Ectodermal cell (in vitro differentiated cells): Measurements from ENCODE around the gene GPR137.

Experiments
- H3K27ac ChIP-seq: 2 replicates; pipeline ENCODE4 v1.7.0; 2013; ENCODE audit warnings: mild to moderate bottlenecking, low read depth, low read length; ENCODE audit not compliant: insufficient read depth, poor library complexity, severe bottlenecking
- H3K27me3 ChIP-seq: 2 replicates; pipeline ENCODE4 v1.7.0; 2013; ENCODE audit warnings: mild to moderate bottlenecking, low read length; ENCODE audit not compliant: insufficient read depth, control insufficient read depth, poor library complexity, severe bottlenecking
- H3K36me3 ChIP-seq: one replicate; pipeline ENCODE4 v1.7.0; 2013; ENCODE audit warnings: low read length; ENCODE audit not compliant: control insufficient read depth, insufficient read depth
- H3K4me1 ChIP-seq: one replicate; pipeline ENCODE4 v1.7.0; 2013; ENCODE audit warnings: low read length; ENCODE audit not compliant: control insufficient read depth, insufficient read depth
- H3K4me3 ChIP-seq: 2 replicates; pipeline ENCODE4 v1.7.0; 2013; ENCODE audit warnings: low read depth, low read length, control low read depth; ENCODE audit not compliant: insufficient read depth
- H3K9me3 ChIP-seq: 2 replicates; pipeline ENCODE4 v1.7.0; 2013; ENCODE audit warnings: mild to moderate bottlenecking, low read length, moderate library complexity; ENCODE audit not compliant: control insufficient read depth
- WGBS, 2 experiments: methylation state at CpG; one replicate each; pipeline ENCODE4 v1.1.7; 2013; ENCODE audit warnings: missing lambda C conversion rate in 2 of 2; 5-methylcytosine and 5-hydroxymethylcytosine counted together

Gene GPR137

DNA sequence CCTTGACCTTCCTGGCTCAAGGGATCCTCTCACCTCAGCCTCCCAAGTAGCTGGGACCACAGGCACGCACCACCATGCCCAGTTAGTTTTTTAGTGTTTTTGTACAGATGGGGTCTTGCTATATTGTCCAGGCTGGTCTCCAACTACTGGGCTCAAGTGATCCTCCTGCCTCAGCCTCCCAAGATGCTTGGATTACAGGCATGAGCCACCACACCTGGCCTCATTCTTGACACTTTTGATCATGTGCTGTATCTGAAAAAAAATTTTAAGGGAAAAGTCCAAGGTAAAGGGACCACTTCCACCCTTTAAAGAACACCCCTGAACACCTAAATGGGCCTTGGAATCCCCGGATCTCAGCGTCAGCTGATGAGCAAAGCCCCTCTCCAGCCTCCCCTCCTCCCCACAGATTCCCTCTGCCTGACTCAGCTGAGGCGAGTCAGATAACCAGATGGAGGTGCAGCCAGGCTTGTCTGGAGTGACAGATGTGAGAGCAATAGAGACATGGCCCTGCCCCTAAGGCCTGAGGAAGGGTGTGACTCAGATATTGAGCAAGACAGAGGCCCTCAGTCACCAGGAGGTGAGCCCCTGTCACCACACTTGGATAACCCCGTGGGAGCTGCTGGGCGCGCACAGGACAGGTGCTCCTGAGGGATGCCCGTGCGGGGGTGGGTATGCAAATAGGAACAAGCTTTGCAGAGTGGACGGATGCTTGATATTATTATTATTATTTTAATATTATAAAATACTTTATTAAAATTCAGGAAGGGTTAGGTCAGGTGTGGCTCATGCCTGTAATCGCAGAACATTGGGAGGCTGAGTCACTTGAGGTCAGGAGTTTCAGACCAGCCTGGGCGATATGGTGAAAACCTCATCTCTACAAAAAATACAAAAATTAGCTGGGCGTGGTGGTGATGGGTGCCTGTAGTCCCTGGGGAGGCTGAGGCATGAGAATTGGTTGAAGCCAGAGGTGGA, 49.4 kb downstream of the GPR137 start:
- Histone ChIP-seq H3K9me3 (no peaks in the 10 kb centered on the region), H3K36me3 (no peaks in the 10 kb centered on the region), H3K27me3 (no peaks in the 10 kb centered on the region), H3K27ac (no peak overlapping the region), H3K4me3 (no peak overlapping the region), H3K4me1 (no peaks in the 10 kb centered on the region)
- 68 to 75% methylated on average over 10 to 12 of the region's 13 CpGs for WGBS, 2 experiments

DNA sequence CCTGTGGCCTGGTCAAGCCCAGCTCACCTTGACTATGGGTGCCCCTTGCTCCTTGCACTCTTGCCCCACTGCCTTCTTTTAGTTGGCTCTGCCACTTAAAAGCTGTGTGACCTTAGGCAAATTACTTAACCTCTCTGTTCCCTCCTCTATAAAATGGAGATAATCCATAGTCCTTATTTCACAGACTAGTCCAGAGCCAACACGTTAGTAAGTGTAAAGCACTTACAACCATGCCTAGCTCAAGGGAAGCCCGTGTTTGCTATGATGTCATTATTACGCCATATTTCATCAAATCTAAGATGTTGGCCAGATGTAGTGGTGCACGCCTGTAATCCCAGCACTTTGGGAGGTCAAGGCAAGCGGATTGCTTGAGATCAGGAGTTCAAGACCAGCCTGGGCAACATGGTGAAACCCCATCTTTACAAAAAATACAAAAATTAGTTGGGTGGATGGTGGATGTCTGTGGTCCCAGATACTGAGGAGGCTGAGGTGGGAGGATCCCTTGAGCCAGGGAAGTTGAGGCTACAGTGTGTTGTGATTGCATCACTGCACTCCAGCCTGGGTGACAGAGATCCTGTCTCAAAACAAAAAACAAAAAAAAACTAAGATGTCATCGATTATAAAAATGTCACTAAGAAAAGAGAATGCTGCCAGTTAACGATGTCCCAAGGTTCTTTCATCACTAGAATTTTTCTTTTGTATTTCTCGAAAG, 52.0 kb downstream of the GPR137 start:
- WGBS, 2 experiments, result 89 to 90% methylated on average over 7 of the region's 8 CpGs
- no peaks in the 10 kb centered on the region for H3K36me3 ChIP-seq
- peaks cover 8% of the 10 kb centered on the region for H3K27me3 ChIP-seq
- no peaks in the 10 kb centered on the region for H3K9me3 ChIP-seq
- H3K27ac ChIP-seq, result no peak overlapping the region
- no peak overlapping the region for H3K4me3 ChIP-seq
- H3K4me1 ChIP-seq, result peaks cover 10% of the 10 kb centered on the region

- 90 to 93% methylated on average over 8 of the region's 8 CpGs for WGBS, 2 experiments
- Histone ChIP-seq H3K27ac (no peak overlapping the region), H3K9me3 (no peaks in the 10 kb centered on the region), H3K36me3 (no peaks in the 10 kb centered on the region), H3K4me3 (no peak overlapping the region), H3K27me3 (peaks cover 8% of the 10 kb centered on the region), H3K4me1 (peaks cover 13% of the 10 kb centered on the region)
Measured at GRCh38 chr11:64338716-64339115, 53.1 kb downstream of the GPR137 start.
